Measurements from ENCODE around the gene PLXNC1. TPM values are rescaled to one million over a fixed set of nuclear protein-coding genes. Genes with fewer than 3 reads are reported as not detected.
A peak's percentile ranks its signal among the peaks of the same experiment; 100 is the strongest.

PLXNC1 gene
- polyA plus RNA-seq, 1 of the 3 experiments (the other 2 are of a cell fraction): 0.23 TPM

GRCh38 chr12:94185801-94186200, 37.4 kb downstream of the PLXNC1 start (continued):
- TF ChIP-seq RCOR1 (IDR thresholded peaks at IDR 0.05; ENCODE audit: low read length) (no peak), CTCF (IDR thresholded peaks at IDR 0.05) (no peak), MXI1 (IDR thresholded peaks at IDR 0.05; ENCODE audit: low read depth, low read length) (no peak), CHD2 (IDR thresholded peaks at IDR 0.05; ENCODE audit: low read length, partially characterized antibody) (no peak), USF2 (IDR thresholded peaks at IDR 0.05; ENCODE audit: borderline replicate concordance, low read depth, low read length) (no peak), NFIC (IDR thresholded peaks at IDR 0.05; ENCODE audit: borderline replicate concordance) (no peak)

GRCh38 chr12:94186278-94187241, 38.2 kb downstream of the PLXNC1 start:
- TF ChIP-seq USF2 (IDR thresholded peaks at IDR 0.05; ENCODE audit: borderline replicate concordance, low read depth, low read length) (no peak), RAD21 (IDR thresholded peaks at IDR 0.05; ENCODE audit: low read length) (peak; percentile 5; the same call in 1 of the 2 replicates), MXI1 (IDR thresholded peaks at IDR 0.05; ENCODE audit: low read depth, low read length) (0 out of 2 replicates have a peak, but pooled peaks have one; percentile 32), RFX5 (IDR thresholded peaks at IDR 0.05; ENCODE audit: low read length) (peak; percentile 74; the same call in 1 of the 2 replicates)
- peak overlapping the region; percentile 67 for H3K4me2 ChIP-seq
- H3K9me3 ChIP-seq: no peaks in the 10 kb centered on the region
- POLR2A ChIA-PET: no interaction called here
- H3K27ac ChIP-seq (ENCODE audit: low read depth in 2 of 2, low read length in 1 of 2): peak overlapping the region in 1 of 2 experiments; percentile 56; a peak in 1 of 4 replicates
- peak overlapping the region; percentile 75; the same call in 1 of the 2 replicates for H2AFZ ChIP-seq (ENCODE audit: low read depth)
- DNase-seq: peak; percentile 83
- 50% methylated on average over 38 of the region's 40 CpGs for WGBS (ENCODE audit: low lambda C conversion rate)
- no peaks in the 10 kb centered on the region for H3F3A ChIP-seq (replicated peaks; ENCODE audit: insufficient read depth)
- H3K79me2 ChIP-seq (ENCODE audit: insufficient read depth): no peaks in the 10 kb centered on the region
- H3K36me3 ChIP-seq (replicated peaks in 1 of 2; ENCODE audit: control insufficient read depth in 1 of 2, insufficient read depth in 2 of 2, low read length in 1 of 2): no peaks in the 10 kb centered on the region
- H3K9me2 ChIP-seq: no peaks in the 10 kb centered on the region
- no peaks in the 10 kb centered on the region for H4K20me1 ChIP-seq (ENCODE audit: insufficient read depth)
- CTCF ChIA-PET: interaction anchor here (0.7 to 1.5 kb wide), 4 partner anchors 8 to 354 kb away, joined by 3 read pairs; no protein-coding TSS in a partner anchor
- H3K4me1 ChIP-seq (ENCODE audit: control insufficient read depth in 1 of 2, insufficient read depth in 2 of 2, low read depth in 1 of 2, low read length in 1 of 2): peaks cover 6 to 10% of the 10 kb centered on the region in 2 experiments; a peak in 1 of 4 replicates
- no peaks in the 10 kb centered on the region for H3K27me3 ChIP-seq (ENCODE audit: insufficient read depth)
- H3K9ac ChIP-seq: no peak overlapping the region
- peak overlapping the region; percentile 35 to 44; a peak in 3 of 4 replicates for H3K4me3 ChIP-seq (ENCODE audit: low read depth in 2 of 2, low read length in 1 of 2)

Data from SK-N-SH (cell line).